PFSK-1 (cell line): ENCODE results near the gene KCNJ14.

Experiments used
- FOXP2 ChIP-seq: optimal IDR thresholded peaks from 2 replicates; pipeline ENCODE3; 2011; ENCODE audit warnings: borderline replicate concordance, control low read depth, inconsistent platforms; ENCODE audit not compliant: insufficient read depth; ENCODE audit errors: extremely low read length, extremely low read depth
- POLR2AphosphoS5 ChIP-seq: IDR thresholded peaks from 2 replicates; pipeline ENCODE4 v1.6.1; 2012; ENCODE audit warnings: low read depth, mild to moderate bottlenecking, control low read depth, low read length, moderate library complexity
- REST ChIP-seq, 2 experiments: IDR thresholded peaks; 2 replicates each; pipeline versions ENCODE4 v1.6.1 to v1.8.0; 2011 to 2012; ENCODE audit warnings: low read depth in 2 of 2, low read length in 2 of 2, control low read depth in 1 of 2, inconsistent platforms in 1 of 2, mild to moderate bottlenecking in 1 of 2, moderate library complexity in 1 of 2; ENCODE audit not compliant: insufficient read depth in 1 of 2
- SIN3A ChIP-seq: IDR thresholded peaks from 2 replicates; pipeline ENCODE4 v1.6.1; 2012; ENCODE audit warnings: mild to moderate bottlenecking, low read length, moderate library complexity, borderline replicate concordance; ENCODE audit not compliant: insufficient read depth
- TAF1 ChIP-seq: IDR thresholded peaks from 2 replicates; pipeline ENCODE4 v1.6.1; 2012; ENCODE audit warnings: low read length, control low read depth, borderline replicate concordance; ENCODE audit not compliant: insufficient read depth

KCNJ14 gene

DNA sequence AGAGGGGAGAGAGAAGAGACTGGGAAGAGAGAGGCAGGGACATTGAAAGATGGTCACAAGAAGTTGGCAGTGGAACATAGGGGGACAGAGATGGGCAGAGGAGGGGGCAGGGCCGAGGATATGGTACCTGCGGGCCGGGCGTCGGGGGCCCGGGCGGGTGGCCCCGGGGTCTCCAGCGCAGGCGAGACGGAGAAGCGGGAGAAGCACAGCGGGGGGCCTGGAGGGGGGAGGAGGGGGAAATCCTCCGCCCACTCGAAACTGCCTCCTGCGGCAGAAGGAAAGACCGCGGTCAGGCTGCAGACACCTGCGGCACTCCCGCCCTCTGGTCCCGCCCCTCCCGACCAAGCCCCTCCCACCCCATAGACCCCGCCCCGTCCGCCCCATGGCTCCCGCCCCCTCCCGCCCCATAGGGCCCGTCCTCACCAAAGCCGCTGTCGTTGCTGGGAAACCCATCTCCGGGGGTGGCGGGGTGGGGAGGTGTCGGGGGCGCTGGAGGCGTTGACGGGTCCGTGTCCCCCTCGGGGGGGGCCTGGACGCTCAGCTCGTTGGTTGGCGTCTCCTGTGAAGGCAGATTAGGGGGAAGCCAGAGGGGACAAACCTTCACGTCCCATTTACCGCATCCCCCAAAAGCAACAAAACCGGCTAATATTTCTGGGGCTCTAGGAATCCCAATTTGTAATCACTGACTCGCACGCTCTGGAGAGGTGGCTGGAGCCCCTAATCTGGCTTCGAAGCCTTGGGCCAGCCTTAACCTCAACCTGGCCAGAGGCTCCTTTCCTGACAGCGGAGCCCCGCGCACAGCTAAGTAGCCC lies 35.8 kb downstream of the KCNJ14 start:
- TF ChIP-seq SIN3A, result no peak
- no peak for TF ChIP-seq POLR2AphosphoS5
- no peak for TF ChIP-seq REST (IDR thresholded peaks at IDR 0.05; ENCODE audit: insufficient read depth in 1 of 2, low read depth in 2 of 2, low read length in 2 of 2)
- TF ChIP-seq TAF1, result no peak
- no peak for TF ChIP-seq FOXP2

DNA sequence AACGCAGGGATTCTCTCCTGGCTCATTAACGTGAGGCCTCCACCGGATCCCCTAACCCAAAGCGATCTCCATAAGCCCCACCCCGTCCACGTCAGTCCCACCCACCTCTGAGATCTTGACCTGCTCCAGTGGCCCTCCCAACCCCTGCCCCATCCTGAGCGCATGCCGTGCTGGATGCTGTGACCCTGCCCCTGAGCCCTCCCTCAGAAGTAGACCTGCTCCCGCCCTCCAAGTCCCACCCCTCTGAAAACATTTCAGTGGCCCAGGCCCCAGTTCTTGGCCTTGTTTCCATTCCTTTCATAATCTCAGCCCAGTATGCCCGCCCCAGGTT lies 36.4 kb downstream of the KCNJ14 start:
- TF ChIP-seq REST (IDR thresholded peaks at IDR 0.05; ENCODE audit: insufficient read depth in 1 of 2, low read depth in 2 of 2, low read length in 2 of 2) (no peak), TAF1 (no peak), SIN3A (no peak), FOXP2 (no peak), POLR2AphosphoS5 (no peak)

DNA sequence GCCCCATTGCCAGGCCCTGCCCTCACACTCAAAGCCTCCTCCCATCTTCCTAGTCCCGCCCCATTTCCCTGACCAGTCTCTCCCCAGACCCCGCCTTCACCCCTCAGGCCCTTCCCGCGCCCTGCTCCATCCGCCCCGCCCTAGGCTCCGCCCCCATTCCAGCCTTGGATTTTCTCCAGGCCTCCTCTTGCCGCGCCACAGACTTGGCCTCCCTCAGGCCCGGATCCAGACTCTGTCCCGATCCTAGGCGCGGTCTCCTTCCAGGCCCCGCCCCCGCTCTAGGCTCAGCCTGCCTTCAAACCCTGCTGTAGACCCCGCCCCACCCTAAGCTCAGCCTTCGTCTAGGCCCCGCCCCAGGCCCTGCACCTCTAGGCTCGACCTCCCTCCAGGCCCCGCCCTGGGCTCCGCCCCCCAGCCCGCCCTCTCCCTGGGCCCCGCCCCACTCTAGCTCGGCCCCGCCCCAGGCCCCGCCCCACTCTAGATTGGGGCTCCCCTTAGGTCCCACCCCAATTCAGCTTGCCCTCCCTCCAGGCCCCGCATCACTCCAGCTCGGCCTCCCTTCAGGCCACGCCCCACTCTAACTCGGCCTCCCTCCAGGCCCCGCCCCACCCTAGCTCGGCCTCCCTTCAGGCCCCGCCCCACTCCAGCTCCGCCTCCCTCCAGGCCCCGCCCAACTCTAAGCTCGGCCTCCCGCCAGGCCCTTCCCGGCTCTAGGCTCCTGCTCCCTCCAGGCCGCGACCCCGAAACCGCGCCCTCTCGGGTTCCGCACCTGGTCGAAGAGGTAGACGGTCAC lies 37.7 kb downstream of the KCNJ14 start:
- TF ChIP-seq TAF1, result 0 out of 2 replicates have a peak, but pooled peaks have one; percentile 38
- TF ChIP-seq FOXP2, result peak; percentile 40
- no peak for TF ChIP-seq SIN3A
- peak; percentile 62; the same call in 1 of the 2 replicates for TF ChIP-seq POLR2AphosphoS5
- no peak for TF ChIP-seq REST (IDR thresholded peaks at IDR 0.05; ENCODE audit: insufficient read depth in 1 of 2, low read depth in 2 of 2, low read length in 2 of 2)

DNA sequence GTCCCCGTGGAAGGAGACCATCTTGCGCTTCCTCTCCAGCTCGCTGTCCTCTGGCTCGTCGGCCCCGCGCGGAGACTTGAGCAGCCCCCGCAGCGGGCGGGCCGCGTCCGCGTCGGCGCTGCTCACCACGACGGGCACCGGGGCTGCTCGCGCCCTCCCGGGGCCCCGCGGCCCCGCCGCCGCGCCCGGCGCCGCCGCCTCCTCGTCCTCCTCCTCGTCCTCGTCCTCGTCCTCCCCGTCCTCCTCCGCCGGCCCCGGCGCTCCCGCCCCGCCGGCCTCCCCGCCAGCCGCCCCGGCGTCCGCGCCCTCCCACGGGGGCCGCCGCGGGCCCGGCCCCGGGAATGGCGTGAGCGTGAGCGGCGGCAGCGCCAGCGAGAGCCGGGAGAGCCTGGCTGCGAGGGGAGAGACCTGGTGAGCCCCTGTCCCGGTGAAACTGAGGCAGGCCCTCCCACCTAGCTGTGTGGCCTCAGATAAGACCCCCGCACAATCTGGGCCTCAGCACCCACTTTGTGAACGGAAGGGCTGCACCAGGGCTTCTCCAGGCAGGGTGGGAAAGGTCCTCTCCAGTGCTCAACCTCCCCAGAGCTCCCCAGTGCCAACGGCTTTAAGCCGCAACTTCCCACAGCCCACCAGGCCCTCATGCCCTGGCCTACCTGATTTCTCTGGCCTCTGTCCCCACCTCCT lies 38.5 kb downstream of the KCNJ14 start:
- no peak for TF ChIP-seq REST (IDR thresholded peaks at IDR 0.05; ENCODE audit: insufficient read depth in 1 of 2, low read depth in 2 of 2, low read length in 2 of 2)
- TF ChIP-seq SIN3A, result no peak
- TF ChIP-seq TAF1, result no peak
- TF ChIP-seq POLR2AphosphoS5, result no peak
- no peak for TF ChIP-seq FOXP2
